Medulla oblongata (tissue), 1 donor: Measurements from ENCODE around the gene CRIP2.

Source experiments
- DNase-seq: peaks from one replicate; pipeline ENCODE4 v3.0.0-alpha.2; 2015; ENCODE audit errors: extremely low spot score

Gene CRIP2

DNA sequence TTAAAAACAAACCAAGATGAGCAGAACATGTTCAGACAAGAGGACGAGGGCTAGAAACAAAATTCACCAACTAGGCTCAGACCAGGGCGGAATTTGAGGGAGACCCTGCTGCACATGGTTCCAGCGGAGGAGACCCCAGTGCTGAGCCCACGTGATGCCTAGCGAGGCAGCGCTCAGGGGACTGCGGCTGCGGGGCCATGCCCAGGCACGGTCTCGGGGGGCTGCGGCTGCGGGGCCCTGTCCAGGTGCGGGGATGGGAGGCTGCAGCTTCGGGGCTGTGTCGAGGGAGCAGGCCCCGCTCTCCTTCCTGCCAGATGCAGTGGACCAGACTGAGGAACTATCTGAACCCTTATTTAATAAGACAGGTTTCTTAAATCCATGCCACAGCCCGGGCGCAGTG lies 12.7 kb upstream of the CRIP2 start:
- no peak for DNase-seq

DNA sequence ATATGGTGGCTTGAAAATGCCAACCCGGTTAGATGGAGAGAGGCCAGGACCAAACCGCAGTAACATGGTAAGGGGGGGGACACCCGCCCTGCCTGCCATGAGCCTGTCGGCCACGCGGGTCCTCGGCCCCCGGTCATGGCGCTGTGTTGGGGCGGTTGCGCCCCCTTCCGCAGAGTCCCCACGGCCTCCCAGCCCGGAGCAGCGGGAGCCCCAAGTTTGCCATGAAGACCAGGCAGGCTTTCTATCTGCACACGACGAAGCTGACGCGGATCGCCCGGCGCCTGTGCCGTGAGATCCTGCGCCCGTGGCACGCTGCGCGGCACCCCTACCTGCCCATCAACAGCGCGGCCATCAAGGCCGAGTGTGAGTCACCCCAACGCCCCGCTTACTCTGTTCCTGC lies 10.1 kb upstream of the CRIP2 start:
- DNase-seq: no peak

DNA sequence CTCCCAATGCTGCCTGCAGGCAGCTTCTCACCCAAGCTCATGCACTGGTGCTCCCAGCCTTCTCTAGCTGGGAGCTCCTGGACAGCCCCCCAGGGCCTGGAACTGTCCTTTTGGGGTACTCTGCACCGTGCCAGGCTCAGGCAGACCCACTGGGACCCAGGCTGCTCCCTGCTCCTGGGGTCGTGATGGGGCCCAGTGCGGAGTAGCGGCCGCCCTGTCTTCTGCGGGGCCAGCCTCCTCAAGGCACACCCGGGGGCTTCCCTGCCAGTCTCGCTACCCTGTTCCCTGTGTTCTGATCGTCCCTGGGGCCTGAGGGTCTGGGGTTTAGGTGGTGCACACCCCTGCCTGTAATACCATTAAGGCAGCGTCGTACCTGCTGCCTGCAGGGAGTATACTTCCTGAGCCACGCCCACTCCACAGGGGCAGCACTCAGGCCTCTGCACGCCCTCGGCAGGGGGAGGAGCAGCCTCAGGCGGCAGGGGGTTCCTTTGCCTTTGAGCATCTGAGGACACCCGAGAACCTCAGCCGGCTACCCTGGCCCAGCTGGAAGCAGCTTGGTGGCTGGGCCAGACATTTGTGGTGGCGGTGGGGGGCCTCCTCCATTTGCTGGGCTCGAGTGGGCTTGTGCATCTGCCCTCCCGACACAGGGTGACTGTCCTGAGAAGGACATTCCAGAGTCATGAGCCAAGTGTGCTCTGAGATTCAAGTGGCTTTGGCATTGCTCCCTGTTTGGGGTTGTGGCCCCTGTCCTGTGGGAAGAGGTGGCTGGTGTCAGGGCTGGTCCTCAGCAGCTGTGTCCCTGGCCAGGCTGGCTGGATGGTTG lies 9.2 kb upstream of the CRIP2 start:
- no peak for DNase-seq

DNA sequence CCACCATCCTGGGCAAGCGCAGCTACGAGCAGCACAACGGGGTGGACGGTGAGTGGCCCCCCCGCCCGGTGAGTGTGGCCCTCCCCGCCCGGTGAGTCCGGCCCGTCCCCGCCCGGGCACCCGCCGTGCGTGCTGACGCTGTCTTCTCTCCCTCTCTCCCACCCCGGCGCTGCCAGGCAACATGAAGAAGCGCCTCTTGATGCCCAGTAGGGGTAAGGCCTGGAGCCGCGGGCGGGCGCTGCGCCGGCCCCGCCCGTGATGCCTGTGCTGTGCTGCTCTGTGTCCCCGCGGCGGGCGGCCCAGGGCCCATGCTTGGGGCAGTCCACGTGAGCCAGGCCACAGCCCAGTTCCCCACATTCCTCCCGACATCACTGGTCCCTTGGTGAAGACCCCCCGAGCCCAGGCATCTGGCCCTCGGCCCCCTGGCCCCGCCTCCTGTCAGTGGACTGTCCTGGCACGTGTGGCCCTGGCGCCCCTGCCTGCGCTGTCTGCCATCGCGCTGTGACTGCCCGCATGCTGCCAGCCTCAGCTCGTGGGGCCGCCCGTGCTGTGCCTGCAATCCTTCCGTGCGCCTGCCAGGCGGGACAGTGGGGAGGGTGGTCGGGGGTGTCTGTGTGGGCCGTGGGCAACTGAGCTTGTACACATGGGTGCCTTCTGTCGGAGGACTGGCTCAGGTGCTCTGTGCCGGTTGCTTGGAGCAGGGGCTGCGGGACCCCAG lies 7.9 kb upstream of the CRIP2 start:
- DNase-seq: no peak

DNA sequence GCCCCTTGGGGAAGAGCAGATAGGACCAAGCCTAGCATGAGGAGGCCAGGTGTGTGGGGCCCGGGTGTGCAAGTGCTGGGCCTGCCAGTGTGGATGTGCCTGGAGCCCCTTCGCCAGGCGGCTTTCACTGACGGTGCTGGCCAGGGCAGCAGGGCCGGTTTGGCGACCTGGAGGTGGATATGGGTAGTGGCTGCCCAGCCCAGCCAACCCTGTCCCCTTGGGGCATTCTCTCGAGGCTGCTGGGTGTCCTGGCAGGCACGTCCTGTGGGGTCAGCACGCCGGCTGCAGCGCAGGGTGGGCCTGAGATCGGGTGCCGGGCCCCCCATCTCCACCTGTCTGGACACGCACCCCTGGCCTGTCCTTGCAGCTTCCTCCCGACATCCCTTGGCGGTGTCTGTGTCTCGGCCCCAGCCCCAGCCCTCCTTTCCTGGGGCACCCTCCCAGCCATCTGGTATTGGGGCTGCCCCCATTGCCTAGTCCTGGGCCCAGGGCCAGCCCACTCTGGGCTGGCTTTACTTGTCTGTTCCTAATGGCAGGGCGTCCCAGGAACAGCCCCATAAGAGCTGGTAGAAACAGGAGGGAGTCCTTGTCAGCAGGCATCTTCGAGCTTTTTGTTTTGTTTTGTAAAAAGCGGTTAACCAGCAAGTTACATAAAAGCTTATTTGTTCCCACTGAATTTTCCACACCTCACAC lies 7.2 kb upstream of the CRIP2 start:
- no peak for DNase-seq

DNA sequence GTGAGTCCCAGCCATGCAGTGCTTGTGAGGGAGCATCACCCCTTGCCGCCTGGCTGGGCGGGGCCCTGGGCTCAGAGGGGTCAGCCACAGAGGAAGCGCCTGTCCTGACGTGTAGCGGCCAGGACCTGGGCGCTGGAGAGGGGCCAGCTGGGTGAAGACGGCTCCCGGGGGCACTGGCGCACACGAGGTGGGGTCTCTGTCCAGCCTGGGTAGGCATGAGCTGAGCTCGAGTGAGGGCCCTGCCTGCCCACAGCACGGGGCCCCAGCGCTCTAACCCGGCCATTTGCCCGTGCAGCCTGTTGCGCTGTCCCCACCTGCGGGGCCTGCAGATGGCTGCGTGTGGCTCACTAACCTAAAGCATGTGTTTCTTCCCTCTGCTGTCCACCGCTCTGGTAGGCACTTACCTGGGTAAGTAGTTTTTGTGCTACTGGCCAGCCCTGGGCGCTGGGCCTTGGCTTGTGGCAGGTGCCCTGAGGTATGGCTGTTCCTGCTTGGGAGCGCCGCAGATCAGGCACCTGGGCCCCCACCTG lies 6.6 kb upstream of the CRIP2 start:
- DNase-seq: no peak

DNA sequence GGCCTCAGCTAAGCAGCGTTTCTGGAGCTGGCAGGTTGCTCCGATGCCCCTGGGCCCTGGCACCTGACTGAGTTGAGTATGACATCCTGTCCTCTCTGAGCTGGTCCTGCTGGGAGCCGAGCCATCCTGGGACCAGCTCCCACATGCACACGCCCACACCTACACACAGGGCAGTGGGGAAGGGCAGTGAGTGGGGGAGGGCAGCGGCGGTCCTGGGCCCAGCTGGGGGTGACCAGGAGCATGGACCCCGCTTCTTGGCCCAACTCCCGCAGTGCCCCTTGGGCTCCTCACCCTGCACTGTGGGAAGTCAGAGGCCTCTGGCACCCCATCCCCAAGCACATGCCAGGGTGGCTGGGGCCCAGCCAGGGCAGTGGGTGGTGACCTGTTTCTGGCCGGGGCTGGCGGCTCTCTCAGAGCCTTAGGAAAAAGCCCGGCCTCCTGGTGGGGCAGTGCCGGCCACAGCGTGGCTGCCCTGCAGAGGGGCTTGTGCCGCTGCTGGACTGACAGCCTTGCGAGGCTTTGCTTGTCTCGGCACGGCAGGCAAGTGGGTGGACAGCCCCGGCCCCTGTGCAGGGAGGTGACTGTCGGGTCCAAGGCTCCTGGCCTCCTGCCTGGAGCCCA lies 5.9 kb upstream of the CRIP2 start:
- DNase-seq: peak; percentile 52

DNA sequence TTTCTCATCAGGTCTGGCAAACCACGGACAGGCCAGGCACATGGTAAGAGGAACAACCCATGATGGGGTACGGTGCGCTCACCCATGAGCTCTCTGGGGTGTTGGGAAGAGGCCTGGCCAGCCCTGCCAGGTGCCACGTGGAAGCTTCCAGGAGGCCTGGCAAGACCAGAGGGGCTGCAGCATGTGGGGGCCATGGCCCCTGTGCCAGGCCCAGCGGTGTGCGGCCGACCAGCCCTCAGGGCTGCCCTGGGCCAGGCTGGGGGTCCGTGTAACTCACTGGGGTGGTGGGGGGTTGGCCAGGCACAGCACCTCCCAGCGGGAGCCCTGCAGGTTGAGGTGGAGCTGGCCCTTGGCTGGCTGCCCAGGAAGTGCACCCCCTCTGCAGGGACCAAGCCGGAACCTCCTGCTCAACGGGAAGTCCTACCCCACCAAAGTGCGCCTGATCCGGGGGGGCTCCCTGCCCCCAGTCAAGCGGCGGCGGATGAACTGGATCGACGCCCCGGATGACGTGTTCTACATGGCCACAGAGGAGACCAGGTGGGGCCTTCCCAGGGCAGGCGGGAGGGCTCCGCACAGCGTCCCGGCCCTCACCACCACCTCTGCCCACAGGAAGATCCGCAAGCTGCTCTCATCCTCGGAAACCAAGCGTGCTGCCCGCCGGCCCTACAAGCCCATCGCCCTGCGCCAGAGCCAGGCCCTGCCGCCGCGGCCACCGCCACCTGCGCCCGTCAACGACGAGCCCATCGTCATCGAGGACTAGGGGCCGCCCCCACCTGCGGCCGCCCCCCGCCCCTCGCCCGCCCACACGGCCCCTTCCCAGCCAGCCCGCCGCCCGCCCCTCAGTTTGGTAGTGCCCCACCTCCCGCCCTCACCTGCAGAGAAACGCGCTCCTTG lies 4.9 kb upstream of the CRIP2 start:
- no peak for DNase-seq

DNA sequence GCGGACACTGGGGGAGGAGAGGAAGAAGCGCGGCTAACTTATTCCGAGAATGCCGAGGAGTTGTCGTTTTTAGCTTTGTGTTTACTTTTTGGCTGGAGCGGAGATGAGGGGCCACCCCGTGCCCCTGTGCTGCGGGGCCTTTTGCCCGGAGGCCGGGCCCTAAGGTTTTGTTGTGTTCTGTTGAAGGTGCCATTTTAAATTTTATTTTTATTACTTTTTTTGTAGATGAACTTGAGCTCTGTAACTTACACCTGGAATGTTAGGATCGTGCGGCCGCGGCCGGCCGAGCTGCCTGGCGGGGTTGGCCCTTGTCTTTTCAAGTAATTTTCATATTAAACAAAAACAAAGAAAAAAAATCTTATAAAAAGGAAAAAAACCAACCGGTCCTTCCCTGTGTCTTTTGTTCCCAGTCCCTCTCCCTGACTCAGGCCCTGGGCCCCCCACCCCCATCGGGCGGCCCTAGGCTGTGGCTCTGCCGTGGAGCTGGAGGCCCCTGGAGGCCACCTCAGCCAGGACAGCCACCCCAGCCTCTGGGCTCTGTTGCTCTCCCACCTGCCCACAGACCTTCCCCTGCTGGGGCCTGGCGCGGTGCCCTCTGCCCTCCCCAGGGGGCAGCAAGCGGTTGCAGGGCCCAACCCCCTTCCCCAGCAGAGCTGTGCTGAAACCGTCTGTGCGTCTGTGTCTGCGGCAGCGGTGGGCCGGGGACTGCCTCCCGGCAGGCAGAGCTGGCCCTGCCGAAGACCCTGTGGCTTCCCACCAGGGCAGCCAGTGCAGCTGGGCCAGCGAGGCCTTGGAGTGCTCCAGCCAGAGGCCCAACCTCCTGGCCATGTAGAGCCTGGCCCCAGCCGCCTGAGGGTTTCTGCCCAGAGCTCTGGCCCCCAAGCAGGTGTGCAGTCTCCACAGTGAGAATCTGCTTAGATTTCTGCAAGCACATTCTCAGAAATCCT lies 4.0 kb upstream of the CRIP2 start:
- no peak for DNase-seq

DNA sequence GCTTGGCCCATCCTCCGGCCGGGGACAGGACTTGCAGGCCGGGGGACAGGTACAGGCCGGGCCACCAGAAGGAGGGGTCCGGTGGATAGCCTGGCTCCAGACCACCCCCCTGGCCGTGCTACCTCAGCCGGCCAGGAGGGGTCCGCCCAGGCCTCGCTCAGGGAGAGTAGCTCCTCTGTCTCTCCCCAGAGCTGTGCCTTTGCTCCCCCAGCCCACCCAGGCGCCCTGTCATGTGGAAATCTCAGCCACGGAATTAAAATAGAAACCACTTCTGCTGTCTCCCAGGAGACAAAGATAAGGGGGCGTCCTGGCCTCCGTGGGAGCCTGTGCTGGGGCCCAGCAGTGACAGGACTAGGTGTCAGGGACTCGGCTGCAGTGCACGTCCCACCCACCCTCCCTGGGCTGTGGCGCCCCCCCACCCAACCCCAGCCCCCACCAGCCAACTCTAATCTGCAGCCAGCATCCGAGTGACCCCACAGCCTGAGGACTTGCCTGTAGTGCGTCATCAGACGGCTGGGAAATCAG lies 3.3 kb upstream of the CRIP2 start:
- no peak for DNase-seq

DNA sequence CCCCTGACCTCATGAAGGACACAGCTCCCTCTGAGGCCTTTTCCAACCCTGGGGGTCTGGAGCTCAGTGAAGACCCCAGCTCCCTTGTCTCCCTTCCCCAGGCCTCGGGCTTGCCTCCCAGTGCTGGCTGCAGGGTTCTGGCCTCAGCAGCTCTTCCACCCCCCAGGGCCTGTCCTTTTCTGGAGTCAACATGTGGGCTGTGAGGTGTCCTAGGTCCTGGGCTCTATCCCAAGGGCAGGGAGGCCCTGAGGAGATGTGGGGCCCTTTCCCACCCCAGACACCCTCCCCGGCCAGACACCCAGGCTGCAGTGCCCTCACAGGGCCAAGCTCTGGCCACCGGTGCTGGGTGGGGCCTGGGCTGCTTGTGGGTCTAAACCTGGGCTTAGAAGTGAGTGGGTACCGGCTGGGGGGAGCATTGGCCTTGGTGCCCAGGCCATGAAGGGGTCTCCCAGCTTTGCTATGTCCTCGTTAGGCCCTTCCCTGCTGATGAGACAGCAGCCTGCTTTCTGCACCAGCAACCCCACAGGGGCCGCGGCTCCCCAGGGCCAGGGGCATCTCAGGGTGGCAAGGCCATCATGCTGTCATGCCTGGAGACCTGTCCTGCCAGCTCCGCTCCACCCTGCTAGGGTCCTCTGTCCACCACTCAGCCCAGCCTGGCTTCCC lies 2.7 kb upstream of the CRIP2 start:
- no peak for DNase-seq

DNA sequence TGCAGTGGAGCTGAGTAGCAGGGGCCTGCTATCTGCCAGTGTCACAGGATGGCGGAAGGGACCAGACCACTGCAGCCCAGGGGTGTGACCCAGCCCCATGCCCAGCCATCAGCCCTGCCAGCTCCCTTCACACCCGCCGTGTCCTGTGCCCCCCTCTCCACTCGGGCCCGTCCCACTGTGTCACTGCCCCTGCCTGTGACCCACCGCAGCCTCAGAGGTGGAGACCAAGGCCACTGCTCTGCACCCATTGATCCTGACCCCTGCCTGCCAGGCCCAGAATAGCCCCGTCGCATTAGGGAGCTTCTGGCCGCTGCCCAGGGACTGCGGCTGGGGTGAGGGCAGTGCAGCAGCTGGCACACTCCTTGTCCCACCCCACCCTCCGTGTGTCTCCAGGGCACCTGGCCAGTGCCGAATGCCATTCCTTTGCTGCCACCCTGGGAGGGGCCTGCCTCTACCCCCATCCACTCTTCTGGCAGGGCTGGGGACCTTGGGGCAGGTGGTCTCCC lies 2.1 kb upstream of the CRIP2 start:
- no peak for DNase-seq

DNA sequence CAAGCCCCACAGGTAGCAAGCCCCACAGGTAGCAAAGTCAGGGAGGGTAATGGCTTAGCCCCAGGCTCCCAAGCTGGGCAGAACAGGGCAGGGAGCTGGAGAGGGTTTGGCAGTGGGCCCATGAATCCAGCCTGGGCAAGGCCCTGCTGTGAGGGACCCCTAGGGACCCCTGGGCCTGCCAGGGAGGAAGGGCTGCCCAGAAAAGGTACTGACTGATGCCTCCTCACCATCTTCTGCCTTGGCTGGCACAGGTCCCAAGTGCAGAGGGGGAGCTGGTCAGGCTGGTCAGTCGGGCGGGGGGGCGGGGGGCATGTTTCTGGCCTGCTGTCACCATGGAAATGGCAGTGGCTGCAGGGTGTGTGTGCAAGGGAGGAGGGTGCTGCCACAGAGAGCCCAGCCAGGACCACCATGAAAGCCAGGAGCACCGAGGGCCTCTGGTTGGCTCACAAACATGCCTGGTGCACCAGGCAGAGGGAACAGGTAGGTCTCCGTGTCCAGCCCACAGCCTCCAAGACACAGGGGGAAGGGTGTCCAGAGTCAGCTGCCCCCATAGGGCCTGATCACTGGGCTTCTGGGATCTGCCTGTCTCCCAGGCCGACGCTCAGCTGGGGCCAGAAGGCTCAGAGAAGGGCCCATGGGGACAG lies 1.5 kb upstream of the CRIP2 start:
- no peak for DNase-seq

DNA sequence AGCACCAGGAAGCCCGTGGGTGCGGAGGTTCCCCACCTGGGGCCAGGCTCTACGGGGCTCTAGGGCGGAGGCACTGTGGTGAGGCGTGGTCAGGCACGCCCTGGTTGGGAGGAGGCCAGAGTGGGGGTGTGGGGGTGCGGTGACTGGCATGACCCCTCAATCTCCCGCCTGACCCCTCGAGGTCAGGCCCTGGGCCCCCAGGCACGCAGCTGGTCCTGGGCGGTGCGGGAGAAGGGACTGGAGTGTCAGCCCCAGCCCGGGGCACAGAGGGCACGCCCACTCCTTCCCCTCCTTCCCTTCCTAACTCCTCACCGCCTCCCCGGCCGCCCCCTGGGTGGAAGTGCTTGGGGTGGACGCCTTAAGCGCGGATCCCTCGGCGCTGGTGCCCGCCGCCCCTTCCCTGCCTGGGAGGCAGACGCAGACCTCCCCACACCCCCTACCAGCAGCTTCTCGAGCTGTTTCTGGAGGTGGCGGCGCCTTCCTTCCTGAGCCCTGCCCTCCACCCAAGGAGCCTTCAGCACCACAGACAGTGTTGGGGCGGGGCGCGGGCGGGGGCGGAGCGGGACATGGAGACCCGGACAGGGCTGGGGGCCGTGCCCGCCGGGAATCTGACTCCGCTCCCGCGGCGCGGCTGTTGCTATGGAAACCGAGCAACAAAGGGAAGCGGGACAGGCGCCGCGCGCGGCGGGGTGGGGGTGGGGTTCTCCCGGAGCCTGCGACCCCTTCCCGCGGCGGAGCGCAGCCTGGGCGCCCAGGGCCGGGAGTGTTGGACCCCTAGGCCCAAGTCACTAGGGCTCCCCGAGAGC lies 741 bp upstream of the CRIP2 start:
- no peak for DNase-seq

DNA sequence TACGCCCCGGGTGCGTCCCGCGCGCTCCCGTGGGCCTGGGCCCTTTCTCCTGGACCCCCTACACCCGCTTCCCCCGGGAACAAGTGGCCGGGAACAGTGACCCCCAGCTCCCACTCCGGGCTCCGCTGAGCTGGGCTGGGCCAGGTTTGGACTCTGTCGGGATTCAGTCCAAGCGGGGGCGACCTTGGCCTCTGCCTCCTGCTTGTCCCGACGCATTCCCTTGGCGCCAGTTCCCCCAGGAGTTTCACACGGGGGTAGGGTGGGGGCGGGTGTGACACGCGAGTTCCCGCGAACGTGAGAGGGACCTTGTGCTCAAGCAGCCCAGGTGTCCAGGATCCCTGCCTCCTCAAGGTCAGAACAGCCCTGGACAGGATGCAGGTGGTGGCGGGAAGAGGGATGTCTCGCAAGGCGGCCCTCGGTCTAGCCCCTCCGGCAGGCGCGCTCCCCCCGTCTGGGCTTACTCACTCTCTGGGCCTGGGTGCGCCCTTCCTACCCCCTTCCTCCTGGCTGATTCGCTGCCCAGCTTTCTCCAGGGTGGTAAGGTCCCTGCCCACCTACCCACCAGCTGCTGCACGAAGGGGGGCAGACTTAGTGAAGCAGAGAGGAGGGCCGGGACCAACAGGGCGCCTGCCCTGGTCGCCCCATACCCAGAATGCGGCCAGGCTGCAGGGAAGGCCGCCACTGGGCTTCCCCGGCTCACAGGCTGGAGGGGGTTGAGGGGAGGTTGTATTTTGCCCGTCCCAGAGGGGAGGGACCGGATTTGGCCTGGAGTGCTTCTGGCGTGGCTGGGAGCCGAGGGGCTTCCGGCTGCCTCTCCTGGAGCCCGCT lies 862 bp downstream of the CRIP2 start:
- no peak for DNase-seq

DNA sequence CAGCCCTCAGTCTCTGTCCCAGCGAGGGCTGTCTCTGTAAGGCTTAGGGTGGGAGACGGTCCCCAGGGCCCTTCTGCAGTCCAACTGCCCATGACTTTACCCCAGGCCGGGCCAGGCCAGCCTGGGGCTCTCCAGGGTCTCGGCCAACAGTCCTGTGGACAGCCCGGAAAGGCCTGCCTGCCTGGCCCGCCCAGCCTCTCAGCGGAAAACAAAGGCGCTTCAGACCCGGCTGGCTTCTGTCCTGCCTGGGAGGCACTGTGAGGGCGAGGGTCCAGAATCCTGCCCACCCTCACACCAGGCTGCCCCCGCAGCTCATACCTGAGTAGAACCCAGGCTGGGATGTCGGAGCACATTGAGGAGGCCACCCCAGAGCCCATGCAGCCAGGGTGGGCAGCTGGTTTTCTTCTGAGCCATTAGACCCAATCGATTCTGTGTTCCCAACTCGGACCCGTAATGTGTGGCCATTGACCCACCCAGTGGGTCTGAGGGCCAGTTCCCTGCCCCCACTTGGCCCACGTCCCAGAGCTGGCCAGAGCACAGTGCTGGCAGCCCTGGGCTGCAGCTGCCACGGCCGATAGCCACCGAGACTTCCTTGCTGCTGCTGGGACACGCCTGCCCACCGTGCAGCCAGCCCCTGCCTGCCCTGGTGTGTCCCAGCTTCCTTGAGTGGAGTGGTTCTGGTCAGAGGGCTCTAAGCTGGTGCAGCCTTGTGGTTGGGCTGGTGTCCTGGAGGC lies 1.6 kb downstream of the CRIP2 start:
- peak; percentile 88 for DNase-seq
